Uterus (tissue), 2 donors: Measurements from ENCODE around the gene TAS1R2.

ENCODE experiments used
- POLR2A ChIP-seq, 2 donors: fragments of 450-650 bp; IDR thresholded peaks; one replicate each; pipeline ENCODE4 v1.6.1; 2016; ENCODE audit warnings: antibody characterized with exemption in 2 of 2, mild to moderate bottlenecking in 1 of 2, moderate library complexity in 1 of 2
- TF ChIP-seq, protein P1 (sequence below), 4 experiments: fragments of 200-600 bp in 2 of 4; fragments of 450-650 bp in 2 of 4; sonication (generic) in 2 of 4; IDR thresholded peaks; one replicate each; pipeline ENCODE4 v1.5.1; 2016 to 2019; ENCODE audit warnings: antibody characterized with exemption in 4 of 4, mild to moderate bottlenecking in 2 of 4, moderate library complexity in 1 of 4

DNA sequence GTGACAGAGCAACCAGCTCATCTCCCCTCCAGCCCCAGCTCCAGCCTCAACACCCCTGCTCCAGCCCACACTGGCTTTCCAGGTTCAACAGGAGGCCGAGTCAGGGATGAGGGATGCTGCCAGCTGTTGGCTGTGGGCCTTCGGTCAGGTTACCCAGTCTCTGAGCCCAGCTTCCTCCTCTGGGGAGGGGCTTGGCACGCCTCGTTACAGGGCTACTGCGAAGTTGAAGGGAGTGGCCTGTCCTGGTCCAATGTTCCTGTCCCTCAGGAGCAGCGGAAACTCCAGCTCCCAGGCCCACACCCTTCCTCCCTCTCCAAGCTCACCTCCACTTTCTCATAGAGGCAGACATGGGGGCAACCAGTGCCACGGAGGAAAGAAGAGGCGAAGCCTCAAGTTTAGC is 15.1 kb upstream of the TAS1R2 start:
- TF ChIP-seq, protein P1, sequence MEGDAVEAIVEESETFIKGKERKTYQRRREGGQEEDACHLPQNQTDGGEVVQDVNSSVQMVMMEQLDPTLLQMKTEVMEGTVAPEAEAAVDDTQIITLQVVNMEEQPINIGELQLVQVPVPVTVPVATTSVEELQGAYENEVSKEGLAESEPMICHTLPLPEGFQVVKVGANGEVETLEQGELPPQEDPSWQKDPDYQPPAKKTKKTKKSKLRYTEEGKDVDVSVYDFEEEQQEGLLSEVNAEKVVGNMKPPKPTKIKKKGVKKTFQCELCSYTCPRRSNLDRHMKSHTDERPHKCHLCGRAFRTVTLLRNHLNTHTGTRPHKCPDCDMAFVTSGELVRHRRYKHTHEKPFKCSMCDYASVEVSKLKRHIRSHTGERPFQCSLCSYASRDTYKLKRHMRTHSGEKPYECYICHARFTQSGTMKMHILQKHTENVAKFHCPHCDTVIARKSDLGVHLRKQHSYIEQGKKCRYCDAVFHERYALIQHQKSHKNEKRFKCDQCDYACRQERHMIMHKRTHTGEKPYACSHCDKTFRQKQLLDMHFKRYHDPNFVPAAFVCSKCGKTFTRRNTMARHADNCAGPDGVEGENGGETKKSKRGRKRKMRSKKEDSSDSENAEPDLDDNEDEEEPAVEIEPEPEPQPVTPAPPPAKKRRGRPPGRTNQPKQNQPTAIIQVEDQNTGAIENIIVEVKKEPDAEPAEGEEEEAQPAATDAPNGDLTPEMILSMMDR (IDR thresholded peaks at IDR 0.05) = no peak
- no peak for TF ChIP-seq POLR2A (IDR thresholded peaks at IDR 0.05)
